T47D (cell line): ENCODE data around the gene SHISA7.

Experiments used
- DNase-seq, 2 experiments: peaks; one replicate each; pipeline versions ENCODE4 v3.0.0 to v3.0.0-alpha.2; 2011 to 2012; ENCODE audit warnings: low read depth in 1 of 2, low spot score in 1 of 2
- JUND ChIP-seq: IDR thresholded peaks from 2 replicates; pipeline ENCODE4 v1.6.1; 2012; ENCODE audit warnings: low read depth
- in situ Hi-C: cut with HindIII; loops from 2 replicates; pipeline ENCODE4 v1.10.0; 2016; ENCODE audit warnings: low sequenced_read_pairs, low pct_unique_long_range_greater_than_20kb

Gene SHISA7

DNA sequence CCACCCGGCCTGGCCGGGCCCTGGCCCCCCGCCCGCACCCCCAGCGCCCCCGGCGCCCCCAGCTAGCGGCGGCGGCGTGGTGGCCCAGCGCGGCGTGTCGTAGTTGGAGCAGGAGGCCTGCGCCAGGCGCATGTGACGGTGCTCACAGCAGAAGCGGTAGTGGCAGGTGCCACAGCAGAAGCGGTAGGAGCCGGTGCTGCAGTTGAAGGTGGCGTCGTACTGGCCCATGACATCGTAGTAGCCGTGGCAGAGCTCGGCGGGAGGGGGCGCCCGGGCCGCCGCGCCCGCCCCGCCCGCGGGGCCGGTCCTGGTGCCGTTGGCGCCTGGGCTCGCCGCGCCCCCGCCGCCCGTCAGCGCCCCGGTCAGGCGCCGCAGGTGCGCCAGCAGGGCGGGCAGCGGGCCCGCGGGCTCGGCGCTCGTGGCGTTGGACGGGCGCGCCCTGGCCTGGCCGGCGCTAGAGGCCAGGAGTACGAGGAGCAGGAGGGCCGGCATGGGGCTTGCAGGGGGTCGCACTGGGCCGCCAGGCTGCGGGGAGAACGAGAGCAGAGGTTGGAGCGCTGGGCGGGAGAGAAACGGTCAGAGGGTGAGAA lies 633 bp downstream of the SHISA7 start:
- DNase-seq: peak; percentile 55 to 65
- in situ Hi-C loops: no loop called here
- TF ChIP-seq JUND: no peak

DNA sequence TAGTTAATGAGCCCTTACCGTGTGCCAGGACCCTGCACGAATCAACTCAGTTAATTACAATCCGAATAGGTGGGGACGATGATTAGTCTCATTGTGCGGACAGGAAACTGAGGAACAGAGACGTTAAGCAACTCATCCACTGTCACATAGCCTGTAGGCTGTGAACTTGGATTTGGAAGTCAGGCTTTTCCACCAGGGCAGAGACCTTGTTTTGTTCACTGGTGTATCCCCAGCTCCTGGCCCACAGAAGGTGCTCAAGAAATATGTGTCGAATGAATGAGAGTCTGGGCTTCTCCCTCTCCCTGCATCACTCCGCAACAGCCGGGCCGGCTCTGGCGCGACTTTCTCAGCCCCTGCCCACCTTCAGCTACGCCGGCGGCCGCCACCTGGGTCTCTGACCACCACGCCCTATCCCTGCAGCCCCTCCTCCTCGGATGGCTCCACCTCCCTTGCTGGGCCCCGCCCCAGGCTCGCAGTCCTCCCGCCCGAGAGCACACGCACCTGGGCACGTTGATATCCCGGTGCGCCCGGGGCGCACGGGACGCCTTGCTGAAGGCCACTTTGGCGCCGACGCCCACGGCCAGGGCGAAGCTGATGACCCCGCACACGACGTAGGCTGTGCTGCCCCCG lies 1.3 kb downstream of the SHISA7 start:
- in situ Hi-C loops: no loop called here
- DNase-seq: peak in 1 of 2 experiments; percentile 47
- no peak for TF ChIP-seq JUND

DNA sequence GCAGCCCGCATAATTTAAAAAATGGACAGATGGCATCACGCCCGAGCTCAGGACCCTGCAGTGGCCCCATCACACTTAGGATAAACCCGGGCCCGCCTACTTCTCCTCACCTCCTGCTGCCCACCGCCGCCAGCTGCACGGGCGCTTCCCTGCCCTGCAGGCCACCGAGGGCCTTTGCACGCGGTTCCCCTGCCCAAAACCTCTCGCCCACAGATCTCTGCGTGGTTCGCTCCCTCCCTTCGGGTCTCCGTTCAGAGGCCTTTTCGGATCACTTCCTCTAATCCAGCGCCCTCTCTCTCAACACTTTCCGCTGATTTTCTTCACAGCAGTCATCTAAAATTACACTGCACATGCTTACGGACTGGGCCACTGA lies 1.8 kb downstream of the SHISA7 start:
- no peak for TF ChIP-seq JUND
- in situ Hi-C loops: no loop called here
- no peak for DNase-seq

DNA sequence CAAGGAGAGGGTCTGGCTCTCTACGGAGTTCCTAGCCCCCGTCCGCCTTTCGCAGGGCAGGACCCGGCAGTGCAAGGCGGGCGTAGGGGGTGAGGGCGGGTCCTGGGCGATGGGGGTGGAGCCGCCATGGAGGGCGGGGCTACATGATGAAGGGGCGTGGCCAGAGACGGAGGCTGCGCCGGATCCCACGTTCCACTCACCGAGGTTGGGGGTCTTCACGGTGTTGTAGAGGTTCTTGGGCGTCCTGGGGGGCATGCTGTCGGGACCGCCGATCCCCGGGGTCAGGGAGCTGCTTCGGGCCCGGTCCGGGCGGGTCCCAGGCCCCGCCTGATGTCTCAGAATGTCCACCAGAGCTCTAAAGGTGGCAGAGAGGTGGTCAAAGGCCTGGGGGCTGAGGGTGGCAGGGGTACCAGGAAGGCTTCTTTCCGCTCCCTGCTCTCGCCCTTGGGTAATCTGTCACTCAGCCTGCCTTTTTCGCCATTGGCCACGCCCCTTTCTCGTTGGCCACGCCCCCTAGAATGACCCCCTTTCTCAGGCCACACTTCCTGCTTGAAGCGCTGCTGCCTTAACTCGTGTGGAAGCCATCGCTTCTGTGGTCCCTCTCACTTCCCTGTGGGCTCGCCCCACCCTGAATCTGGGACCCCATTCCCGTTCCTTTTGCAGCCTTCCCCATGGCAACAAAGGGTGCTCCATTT lies 2.5 kb downstream of the SHISA7 start:
- in situ Hi-C loops: no loop called here
- no peak for DNase-seq
- no peak for TF ChIP-seq JUND

DNA sequence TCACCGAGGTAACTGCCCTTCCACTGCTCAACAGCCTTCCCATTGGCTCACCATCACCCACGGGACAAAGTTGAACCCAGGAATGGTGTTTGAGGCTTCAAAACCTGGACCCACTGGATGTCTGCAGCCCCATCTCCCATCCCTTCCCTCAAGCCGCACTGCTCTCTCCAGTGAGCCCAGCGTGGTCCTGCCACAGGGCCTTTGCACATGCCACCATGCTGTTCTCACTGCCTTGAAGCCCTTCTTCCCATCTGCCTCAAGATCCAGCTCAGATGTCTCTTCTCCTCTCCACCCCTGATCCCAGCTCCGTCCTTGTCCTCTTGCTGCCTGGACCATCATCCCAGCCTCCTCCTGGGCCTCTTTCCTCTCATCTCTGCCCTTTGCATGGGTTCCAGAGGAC lies 4.0 kb downstream of the SHISA7 start:
- TF ChIP-seq JUND: no peak
- in situ Hi-C loops: no loop called here
- DNase-seq: no peak

DNA sequence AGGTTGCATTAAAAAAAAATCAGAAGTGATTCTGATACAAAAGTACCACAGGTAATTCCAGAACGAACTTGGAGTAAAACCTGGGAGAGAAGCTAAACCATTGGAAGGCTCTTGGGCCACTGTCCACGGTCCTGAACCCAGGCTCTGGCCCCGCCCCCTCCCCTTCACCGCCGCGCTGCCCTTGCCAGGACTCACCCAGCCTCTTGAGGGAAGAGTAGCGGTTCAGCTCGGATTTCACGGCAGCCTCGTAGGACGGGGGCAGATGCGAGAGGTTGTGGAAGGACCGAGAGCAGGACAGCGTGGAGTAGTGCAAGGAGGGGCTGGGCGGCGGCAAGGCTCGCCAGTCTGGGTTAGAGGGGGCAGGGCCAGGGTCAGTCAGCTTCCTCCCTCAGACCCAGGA lies 5.7 kb downstream of the SHISA7 start:
- in situ Hi-C loops: no loop called here
- DNase-seq: peak; percentile 89 to 90

DNA sequence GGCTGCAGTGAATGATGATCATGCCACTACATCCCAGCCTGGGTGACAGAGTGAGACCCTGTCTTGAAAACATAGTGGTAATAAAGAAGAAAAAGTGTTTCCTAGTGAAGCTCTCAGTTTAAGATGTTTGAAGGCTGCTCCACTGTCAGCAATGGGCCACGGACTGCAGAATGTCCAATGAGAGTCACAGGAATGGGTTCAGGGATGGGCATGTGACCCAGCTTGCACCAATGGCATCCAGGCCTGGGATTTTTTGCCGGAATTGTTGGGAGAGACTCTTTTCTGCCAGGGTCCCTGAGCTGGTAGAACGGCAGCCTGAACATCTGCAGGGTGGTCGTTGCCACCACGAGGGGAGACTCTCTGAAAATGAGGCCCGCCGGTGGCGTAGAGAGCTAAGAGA lies 6.3 kb downstream of the SHISA7 start:
- in situ Hi-C loops: no loop called here
- no peak for TF ChIP-seq JUND
- no peak for DNase-seq

More for the DNA sequence above, 5.7 kb downstream of the SHISA7 start:
- no peak for TF ChIP-seq JUND

DNA sequence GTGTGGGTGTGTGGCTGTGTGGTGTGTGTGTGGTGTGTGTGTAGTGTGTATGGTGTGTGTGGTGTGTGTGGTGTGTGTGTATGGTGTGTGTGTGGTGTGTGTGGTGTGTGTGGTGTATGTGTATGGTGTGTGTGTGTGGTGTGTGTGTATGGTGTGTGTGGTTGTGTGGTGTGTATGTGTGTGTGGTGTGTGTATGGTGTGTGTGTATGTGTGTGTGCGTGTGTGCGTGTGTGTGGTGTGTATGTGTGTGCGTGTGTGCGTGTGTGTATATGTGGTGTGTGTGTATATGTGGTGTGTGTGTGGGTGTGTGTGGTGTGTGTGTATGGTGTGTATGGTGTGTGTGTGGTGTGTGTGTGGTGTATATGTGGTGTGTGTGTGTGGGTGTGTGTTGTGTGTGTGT lies 8.1 kb downstream of the SHISA7 start:
- in situ Hi-C loops: no loop called here
- DNase-seq: no peak
- no peak for TF ChIP-seq JUND

DNA sequence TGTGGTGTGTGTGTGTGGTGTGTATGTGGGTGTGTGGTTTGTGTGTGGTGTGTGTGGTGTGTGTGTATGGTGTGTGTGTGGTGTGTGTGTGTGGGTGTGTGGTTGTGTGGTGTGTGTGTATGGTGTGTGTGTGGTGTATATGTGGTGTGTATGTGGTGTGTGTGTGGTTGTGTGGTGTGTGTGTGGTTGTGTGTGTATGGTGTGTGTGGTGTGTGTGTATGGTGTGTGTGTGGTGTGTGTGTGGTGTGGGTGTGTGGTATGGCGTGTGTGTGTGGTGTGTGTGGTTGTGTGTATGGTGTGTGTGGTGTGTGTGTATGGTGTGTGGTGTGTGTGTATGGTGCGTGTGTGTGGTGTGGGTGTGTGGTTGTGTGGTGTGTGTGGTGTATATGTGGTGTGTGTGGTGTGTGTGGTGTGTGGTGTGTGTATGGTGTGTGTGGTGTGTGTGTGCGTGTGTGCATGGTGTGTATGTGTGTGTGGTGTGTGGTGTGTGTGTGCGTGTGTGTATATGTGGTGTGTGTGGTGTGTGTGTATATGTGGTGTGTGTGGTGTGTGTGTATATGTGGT lies 8.7 kb downstream of the SHISA7 start:
- in situ Hi-C loops: no loop called here
- no peak for DNase-seq
- no peak for TF ChIP-seq JUND

DNA sequence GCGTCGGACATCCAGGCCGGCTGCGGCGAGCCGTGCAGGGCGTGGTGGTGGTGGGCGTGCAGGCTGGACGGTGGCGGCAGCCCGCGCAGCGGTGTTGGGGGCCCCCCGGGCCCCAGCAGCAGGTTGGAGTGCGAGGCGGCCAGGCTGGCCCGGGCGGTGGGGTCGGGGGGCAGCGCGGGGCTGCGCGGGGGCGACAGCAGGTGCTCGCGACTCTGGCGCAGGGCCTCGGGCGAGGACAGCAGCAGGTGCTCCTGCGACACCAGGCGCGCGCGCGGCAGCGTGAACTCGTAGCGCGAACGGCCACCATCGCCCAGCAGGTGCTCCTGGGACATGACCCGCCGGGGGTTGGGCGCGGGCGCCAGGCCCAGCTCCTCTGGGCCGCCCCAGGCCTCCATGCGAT lies 9.8 kb downstream of the SHISA7 start:
- TF ChIP-seq JUND: no peak
- in situ Hi-C loops: no loop called here
- DNase-seq: no peak

DNA sequence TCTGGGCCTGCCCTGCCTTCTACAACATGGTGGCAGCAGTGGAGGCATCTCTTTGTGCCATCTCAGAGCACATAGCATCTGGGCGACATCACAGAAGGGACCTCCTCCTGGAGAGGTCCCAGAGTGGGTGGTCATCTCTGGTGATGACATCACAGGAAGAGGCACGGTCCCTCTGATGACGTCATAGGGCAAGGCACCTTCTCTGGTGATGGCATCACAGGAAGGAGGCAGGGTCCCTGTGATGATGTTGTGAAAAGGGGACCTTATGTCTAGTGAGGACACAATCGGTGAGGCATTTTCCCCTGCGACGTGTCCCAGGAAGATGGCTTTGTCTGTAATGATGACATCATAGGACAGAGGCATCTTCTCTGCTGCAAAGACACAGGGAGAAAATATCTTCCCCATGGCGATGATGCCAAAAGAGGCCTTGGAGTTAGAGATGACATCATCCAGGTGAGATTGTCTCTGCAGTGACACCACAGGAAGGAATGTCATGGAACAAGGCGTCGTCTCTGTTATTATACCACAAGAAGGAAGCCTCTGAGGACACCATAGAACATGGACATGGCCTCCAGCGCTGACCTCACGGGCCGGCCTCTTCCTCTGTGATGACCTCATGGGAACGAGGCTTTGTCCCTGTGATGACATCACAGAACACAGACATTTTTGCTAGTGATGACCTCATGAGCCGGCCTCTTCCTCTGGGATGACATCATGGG lies 10.7 kb downstream of the SHISA7 start:
- no peak for DNase-seq
- in situ Hi-C loops: no loop called here
- TF ChIP-seq JUND: no peak

DNA sequence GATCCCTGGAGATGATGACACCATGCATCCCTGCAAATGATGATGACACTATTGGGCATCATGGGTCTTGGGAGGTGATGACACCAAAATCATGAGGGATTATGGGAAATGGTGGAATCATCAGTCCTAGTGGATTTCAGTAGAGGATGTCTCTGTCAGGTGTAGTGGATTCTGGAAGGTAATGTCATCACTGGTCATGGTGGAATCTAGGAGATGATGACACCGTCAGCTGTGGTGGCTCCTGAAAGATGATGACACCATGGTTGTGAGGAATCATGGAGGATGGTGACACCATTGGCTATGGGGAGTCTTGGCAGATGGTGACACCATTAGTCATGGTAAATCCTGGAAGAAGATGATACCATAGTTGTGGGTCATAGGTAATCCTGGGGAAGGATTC lies 11.9 kb downstream of the SHISA7 start:
- DNase-seq: no peak
- no peak for TF ChIP-seq JUND
- in situ Hi-C loops: no loop called here

DNA sequence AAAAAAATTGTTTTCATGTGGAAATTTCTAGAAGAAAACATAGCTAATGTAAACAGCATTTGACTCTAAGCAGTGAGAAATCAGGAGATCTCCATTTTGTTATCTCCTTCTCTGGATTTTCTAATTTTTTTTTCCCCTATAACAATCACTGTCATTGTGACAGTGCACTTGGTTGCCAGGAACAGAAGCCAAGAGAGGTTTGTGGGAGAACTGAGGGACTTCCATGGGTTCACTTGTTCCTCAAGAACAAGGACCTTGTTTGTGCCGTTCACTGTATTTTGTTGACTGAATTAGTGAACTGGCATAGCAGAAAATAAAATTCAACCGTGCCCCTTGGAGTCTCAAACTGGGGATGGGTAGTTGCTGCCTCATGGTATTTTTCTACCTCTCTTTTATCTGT lies 17.1 kb downstream of the SHISA7 start:
- no peak for DNase-seq
- TF ChIP-seq JUND: no peak
- in situ Hi-C loops: no loop called here
